Lower leg skin (tissue), 4 donors: ENCODE data around the gene PAIP1. TPM values are rescaled to one million over a fixed set of nuclear protein-coding genes. Genes with fewer than 3 reads are reported as not detected.

ENCODE experiments used
- DNase-seq, 2 donors: peaks; one replicate each; pipeline ENCODE4 v3.0.0-alpha.2; 2019; ENCODE audit warnings: low spot score in 2 of 2
- H3K4me3 ChIP-seq: fragments of 200-600 bp; sonication (generic); 2 replicates; pipeline ENCODE4 v1.5.1; 2017; ENCODE audit warnings: mild to moderate bottlenecking, low read depth; ENCODE audit not compliant: poor library complexity, severe bottlenecking
- CTCF ChIP-seq, 3 donors: fragments of 450-650 bp; IDR thresholded peaks; one replicate each; pipeline ENCODE4 v1.5.1; 2016; ENCODE audit warnings: antibody characterized with exemption in 3 of 3, mild to moderate bottlenecking in 3 of 3, moderate library complexity in 2 of 3
- POLR2A ChIP-seq, 2 donors: fragments of 450-650 bp; IDR thresholded peaks; one replicate each; pipeline ENCODE4 v1.6.1; 2016 to 2017; ENCODE audit warnings: antibody characterized with exemption in 2 of 2, mild to moderate bottlenecking in 1 of 2, moderate library complexity in 1 of 2
- WGBS, 2 donors: methylation state at CpG; one replicate each; pipeline ENCODE4 v1.1.5; 2018; 5-methylcytosine and 5-hydroxymethylcytosine counted together
- intact Hi-C: fragments of 100-400 bp; cut with DNase I; formaldehyde crosslinking; loops from one replicate; pipeline ENCODE4 v1.15.0; 2023; ENCODE audit warnings: low total_unique reads
- total RNA-seq, 4 donors: library from RNA; depleted of rRNA; stranded (reverse); fragments of >200 nt; gene quantifications; one replicate each; pipeline ENCODE4 v1.1.0, GENCODE V29; 2016

PAIP1 gene
- total RNA-seq, 4 donors from 2014 or later: 40.5 to 65.4 (median 50.5) TPM

- no peak for DNase-seq
- TF ChIP-seq POLR2A (IDR thresholded peaks at IDR 0.05) (no peak), CTCF (IDR thresholded peaks at IDR 0.05) (no peak)
- no peak overlapping the region for H3K4me3 ChIP-seq
- intact Hi-C loops: no loop called here
- 89% methylated on average over 2 of the region's 2 CpGs for WGBS, 2 donors
Measured at GRCh38 chr5:43498581-43498980, 58.3 kb downstream of the PAIP1 start.

GRCh38 chr5:43497311-43498104, 59.4 kb downstream of the PAIP1 start:
- no peak for TF ChIP-seq POLR2A (IDR thresholded peaks at IDR 0.05)
- TF ChIP-seq CTCF (IDR thresholded peaks at IDR 0.05): no peak
- intact Hi-C loops: no loop called here
- no peak for DNase-seq
- WGBS, 2 donors: 84 to 91% methylated on average over 5 of the region's 5 CpGs
- no peak overlapping the region for H3K4me3 ChIP-seq

- intact Hi-C loops: no loop called here
- TF ChIP-seq CTCF (IDR thresholded peaks at IDR 0.05): no peak
- TF ChIP-seq POLR2A (IDR thresholded peaks at IDR 0.05): no peak
- no peak for DNase-seq
- no peak overlapping the region for H3K4me3 ChIP-seq
- 97% methylated on average over 1 of the region's 1 CpG for WGBS, 2 donors
Measured at GRCh38 chr5:43491326-43491725, 65.6 kb downstream of the PAIP1 start.

GRCh38 chr5:43486353-43486752, 70.5 kb downstream of the PAIP1 start:
- intact Hi-C loops: no loop called here
- WGBS, 2 donors: 90 to 97% methylated on average over 3 of the region's 3 CpGs
- TF ChIP-seq POLR2A (IDR thresholded peaks at IDR 0.05) (no peak), CTCF (IDR thresholded peaks at IDR 0.05) (no peak)
- DNase-seq: no peak
- H3K4me3 ChIP-seq: no peak overlapping the region

GRCh38 chr5:43485406-43485805, 71.5 kb downstream of the PAIP1 start:
- no peak for DNase-seq
- H3K4me3 ChIP-seq: no peak overlapping the region
- intact Hi-C loops: no loop called here
- TF ChIP-seq POLR2A (IDR thresholded peaks at IDR 0.05) (no peak), CTCF (IDR thresholded peaks at IDR 0.05) (no peak)
- 92 to 100% methylated on average over 2 of the region's 2 CpGs for WGBS, 2 donors
